ENCODE results near the gene PLA2G7.

DNA sequence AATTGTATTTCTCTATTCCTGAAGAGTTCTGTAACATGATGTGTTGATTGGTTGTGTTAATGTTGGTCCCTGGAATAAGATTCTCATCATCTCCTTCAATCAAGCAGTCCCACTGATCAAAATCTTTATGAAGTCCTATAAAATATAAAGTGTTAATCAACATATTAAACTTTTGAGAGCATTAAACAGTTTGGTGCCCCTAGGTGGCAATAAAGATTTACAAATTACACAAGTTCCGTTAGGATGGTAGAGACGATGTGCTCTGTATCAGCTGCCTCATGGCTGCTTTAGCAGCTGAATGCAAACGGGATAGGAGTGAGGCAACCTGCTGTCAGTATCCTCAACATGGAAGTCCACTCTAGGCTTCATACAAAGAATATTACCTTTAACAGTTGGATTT is 30.6 kb downstream of the PLA2G7 start:
- TF ChIP-seq, protein P1, sequence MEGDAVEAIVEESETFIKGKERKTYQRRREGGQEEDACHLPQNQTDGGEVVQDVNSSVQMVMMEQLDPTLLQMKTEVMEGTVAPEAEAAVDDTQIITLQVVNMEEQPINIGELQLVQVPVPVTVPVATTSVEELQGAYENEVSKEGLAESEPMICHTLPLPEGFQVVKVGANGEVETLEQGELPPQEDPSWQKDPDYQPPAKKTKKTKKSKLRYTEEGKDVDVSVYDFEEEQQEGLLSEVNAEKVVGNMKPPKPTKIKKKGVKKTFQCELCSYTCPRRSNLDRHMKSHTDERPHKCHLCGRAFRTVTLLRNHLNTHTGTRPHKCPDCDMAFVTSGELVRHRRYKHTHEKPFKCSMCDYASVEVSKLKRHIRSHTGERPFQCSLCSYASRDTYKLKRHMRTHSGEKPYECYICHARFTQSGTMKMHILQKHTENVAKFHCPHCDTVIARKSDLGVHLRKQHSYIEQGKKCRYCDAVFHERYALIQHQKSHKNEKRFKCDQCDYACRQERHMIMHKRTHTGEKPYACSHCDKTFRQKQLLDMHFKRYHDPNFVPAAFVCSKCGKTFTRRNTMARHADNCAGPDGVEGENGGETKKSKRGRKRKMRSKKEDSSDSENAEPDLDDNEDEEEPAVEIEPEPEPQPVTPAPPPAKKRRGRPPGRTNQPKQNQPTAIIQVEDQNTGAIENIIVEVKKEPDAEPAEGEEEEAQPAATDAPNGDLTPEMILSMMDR (IDR thresholded peaks at IDR 0.05 in 4 of 5, conservative IDR thresholded peaks at IDR 0.05 in 1 of 5): no peak
- TF ChIP-seq POLR2A (IDR thresholded peaks at IDR 0.05): no peak

Measured in gastrocnemius medialis (tissue), 4 donors.